ENCODE measurements around the gene ATF7IP2. TPM values are rescaled to one million over a fixed set of nuclear protein-coding genes. Genes with fewer than 3 reads are reported as not detected.

The ATF7IP2 gene
- 10.2 to 11.4 TPM (median 10.5 TPM) in 5 replicates for total RNA-seq (2022; extraction: Qiagen RNA extraction)

GRCh38 chr16:10385725-10386516, at the start of gene ATF7IP2:
ATF7IP2 (plus strand) TSS chr16:10386061; CDS start chr16:10430621, 44,560 bp downstream.

Other genes starting within 250 kb of the ATF7IP2 start
- 0.02 TPM in 1 of 5 replicates, not detected in the others for gene GRIN2A, start 203.6 kb upstream of the ATF7IP2 start, total RNA-seq (2022; extraction: Qiagen RNA extraction)
- 26.4 to 40.4 TPM (median 38.4 TPM) in 5 replicates for gene EMP2, start 194.5 kb downstream of the ATF7IP2 start, total RNA-seq (2022; extraction: Qiagen RNA extraction)

Measured in A549 treated with Mapracorat at 1 μM for 4 hours (cell line).